ENCODE results near the gene AATF.

The AATF gene

GRCh38 chr17:37098152-37098551 lies 149.4 kb downstream of the AATF start:
- no peak overlapping the region for H3K4me3 ChIP-seq (ENCODE audit: control insufficient read depth, low read depth, low read length)
- TF ChIP-seq CTCF (conservative IDR thresholded peaks at IDR 0.05; ENCODE audit: control insufficient read depth, insufficient read depth, low read depth, low read length): no peak
- DNase-seq (ENCODE audit: low read depth): no peak

GRCh38 chr17:37098910-37099664 lies 150.3 kb downstream of the AATF start:
- DNase-seq (ENCODE audit: low read depth): no peak
- H3K4me3 ChIP-seq (ENCODE audit: control insufficient read depth, low read depth, low read length): no peak overlapping the region
- TF ChIP-seq CTCF (conservative IDR thresholded peaks at IDR 0.05; ENCODE audit: control insufficient read depth, insufficient read depth, low read depth, low read length): no peak

- TF ChIP-seq CTCF (conservative IDR thresholded peaks at IDR 0.05; ENCODE audit: control insufficient read depth, insufficient read depth, low read depth, low read length): no peak
- H3K4me3 ChIP-seq (ENCODE audit: control insufficient read depth, low read depth, low read length): no peak overlapping the region
- DNase-seq (ENCODE audit: low read depth): no peak
These were observed 151.5 kb downstream of the AATF start for GRCh38 chr17:37100231-37100630.

- no peak for TF ChIP-seq CTCF (conservative IDR thresholded peaks at IDR 0.05; ENCODE audit: control insufficient read depth, insufficient read depth, low read depth, low read length)
- H3K4me3 ChIP-seq (ENCODE audit: control insufficient read depth, low read depth, low read length): no peak overlapping the region
- no peak for DNase-seq (ENCODE audit: low read depth)
These were observed 152.6 kb downstream of the AATF start for GRCh38 chr17:37101306-37101705.

- H3K4me3 ChIP-seq (ENCODE audit: control insufficient read depth, low read depth, low read length): no peak overlapping the region
- no peak for TF ChIP-seq CTCF (conservative IDR thresholded peaks at IDR 0.05; ENCODE audit: control insufficient read depth, insufficient read depth, low read depth, low read length)
- no peak for DNase-seq (ENCODE audit: low read depth)
These were observed 154.5 kb downstream of the AATF start for GRCh38 chr17:37103231-37103630.

- TF ChIP-seq CTCF (conservative IDR thresholded peaks at IDR 0.05; ENCODE audit: control insufficient read depth, insufficient read depth, low read depth, low read length): no peak
- no peak overlapping the region for H3K4me3 ChIP-seq (ENCODE audit: control insufficient read depth, low read depth, low read length)
- DNase-seq (ENCODE audit: low read depth): no peak
These were observed 157.3 kb downstream of the AATF start for GRCh38 chr17:37106049-37106448.

All from fibroblast of mammary gland (primary cell).